Muscle of back (tissue), 11 donors: ENCODE data around the gene ALG1L2. TPM values are rescaled to one million over a fixed set of nuclear protein-coding genes. Genes with fewer than 3 reads are reported as not detected.
"Not testable (repeated sequence)": the region's sequence is repeated elsewhere in the genome, so short reads cannot be mapped to it uniquely, and the experiment has no call there.

Experiments
- DNase-seq, 3 donors: peaks; one replicate each; pipeline versions ENCODE4 v3.0.0 to v3.0.0-alpha.2; 2013
- polyA plus RNA-seq, 10 donors: library from polyadenylated mRNA; unstranded; fragments of 120-200 nt; gene quantifications; one replicate each; pipeline ENCODE4 v1.2.1, GENCODE V29; 2013; ENCODE audit not compliant: insufficient read length in 10 of 10

Gene ALG1L2
- polyA plus RNA-seq, 10 donors: 0.56 to 2.0 (median 1.3) TPM

- DNase-seq: peak in 1 of 3 donors; percentile 53
These were observed 12.2 kb downstream of the ALG1L2 start for GRCh38 chr3:130093741-130094391.

GRCh38 chr3:130094491-130094941 is 12.9 kb downstream of the ALG1L2 start:
- not testable (repeated sequence) for DNase-seq

- not testable (repeated sequence) for DNase-seq
These were observed 14.2 kb downstream of the ALG1L2 start for GRCh38 chr3:130095858-130096257.

- not testable (repeated sequence) for DNase-seq
These were observed 15.5 kb downstream of the ALG1L2 start for GRCh38 chr3:130097096-130097495.

- peak in 1 of 3 donors; percentile 35 for DNase-seq
These were observed 16.3 kb downstream of the ALG1L2 start for GRCh38 chr3:130097690-130098638.

GRCh38 chr3:130098639-130099385 is 17.2 kb downstream of the ALG1L2 start:
- peak in 2 of 3 donors; percentile 55 to 59 for DNase-seq

- DNase-seq: not testable (repeated sequence)
These were observed 20.9 kb downstream of the ALG1L2 start for GRCh38 chr3:130102545-130102944.

GRCh38 chr3:130104191-130104590 is 22.6 kb downstream of the ALG1L2 start:
- not testable (repeated sequence) for DNase-seq

- not testable (repeated sequence) for DNase-seq
These were observed 25.8 kb downstream of the ALG1L2 start for GRCh38 chr3:130107333-130107995.

- DNase-seq: not testable (repeated sequence)
These were observed 27.4 kb downstream of the ALG1L2 start for GRCh38 chr3:130108836-130109585.

- peak in 2 of 3 donors; percentile 58 to 59 for DNase-seq
These were observed 28.9 kb downstream of the ALG1L2 start for GRCh38 chr3:130110386-130111169.

GRCh38 chr3:130111185-130111864 is 29.7 kb downstream of the ALG1L2 start:
- DNase-seq: peak; percentile 97 to 99 (median 98)

- peak; percentile 93 to 97 (median 93) for DNase-seq
These were observed 30.5 kb downstream of the ALG1L2 start for GRCh38 chr3:130111865-130112747.

- not testable (repeated sequence) for DNase-seq
These were observed 31.1 kb downstream of the ALG1L2 start for GRCh38 chr3:130112748-130113073.

- DNase-seq: not testable (repeated sequence)
These were observed 33.8 kb downstream of the ALG1L2 start for GRCh38 chr3:130115400-130115799.

GRCh38 chr3:130117933-130118332 is 36.3 kb downstream of the ALG1L2 start:
- DNase-seq: peak in 1 of 3 donors; percentile 59

GRCh38 chr3:130119824-130120223 is 38.2 kb downstream of the ALG1L2 start:
- DNase-seq: peak in 2 of 3 donors; percentile 53 to 65

GRCh38 chr3:130120291-130120690 is 38.7 kb downstream of the ALG1L2 start:
- DNase-seq: not testable (repeated sequence)
